Sigmoid colon (tissue), 7 donors: ENCODE data around the gene NEK6. TPM values are rescaled to one million over a fixed set of nuclear protein-coding genes. Genes with fewer than 3 reads are reported as not detected.

Source experiments
- DNase-seq: peaks from one replicate; pipeline ENCODE4 v3.0.0-alpha.2; 2019
- H3K27ac ChIP-seq, 4 donors: fragments of 200-600 bp; sonication (generic); one replicate each; pipeline ENCODE4 v1.5.1; 2016 to 2019; ENCODE audit warnings: mild to moderate bottlenecking in 1 of 4
- H3K27me3 ChIP-seq, 3 donors: fragments of 200-600 bp; sonication (generic); one replicate each; pipeline ENCODE4 v1.5.1; 2019; ENCODE audit warnings: mild to moderate bottlenecking in 1 of 3
- H3K36me3 ChIP-seq, 4 donors: fragments of 200-600 bp; sonication (generic); one replicate each; pipeline ENCODE4 v1.5.1; 2016 to 2019
- H3K4me1 ChIP-seq, 4 donors: fragments of 200-600 bp; sonication (generic); one replicate each; pipeline ENCODE4 v1.5.1; 2017 to 2019
- H3K4me3 ChIP-seq, 4 donors: fragments of 200-600 bp; sonication (generic); one replicate each; pipeline ENCODE4 v1.5.1; 2017 to 2019; ENCODE audit warnings: mild to moderate bottlenecking in 2 of 4, moderate library complexity in 1 of 4
- H3K9me3 ChIP-seq, 4 donors: fragments of 200-600 bp in 3 of 4; sonication (generic) in 3 of 4; one replicate each; pipeline versions ENCODE4 v1.5.1 to v1.6.1; 2013 to 2019
- CTCF ChIP-seq, 4 experiments: fragments of 450-650 bp in 3 of 4; fragments of 200-600 bp in 1 of 4; IDR thresholded peaks; one replicate each; pipeline ENCODE4 v1.5.1; 2016 to 2019; ENCODE audit warnings: antibody characterized with exemption in 4 of 4, mild to moderate bottlenecking in 3 of 4, moderate library complexity in 2 of 4
- EP300 ChIP-seq, 4 donors: sonication (generic); formaldehyde crosslinking; IDR thresholded peaks; one replicate each; pipeline ENCODE4 v1.6.1; 2017; ENCODE audit warnings: antibody characterized with exemption in 4 of 4
- POLR2A ChIP-seq, 2 donors: fragments of 450-650 bp; IDR thresholded peaks; one replicate each; pipeline ENCODE4 v1.6.1; 2016; ENCODE audit warnings: antibody characterized with exemption in 2 of 2, mild to moderate bottlenecking in 2 of 2, moderate library complexity in 2 of 2
- POLR2AphosphoS5 ChIP-seq, 4 donors: sonication (generic); formaldehyde crosslinking; IDR thresholded peaks; one replicate each; pipeline ENCODE4 v1.6.1; 2017; ENCODE audit warnings: antibody characterized with exemption in 4 of 4
- WGBS, 2 donors: extraction: QIAGEN DNeasy Blood & Tissue Kit; methylation state at CpG; one replicate each; pipeline ENCODE4 v1.1.7; 2013; 5-methylcytosine and 5-hydroxymethylcytosine counted together
- intact Hi-C: fragments of 100-400 bp; cut with DNase I; formaldehyde crosslinking; loops from one replicate; pipeline ENCODE4 v1.15.1; 2023
- polyA plus RNA-seq, 3 donors: library from polyadenylated mRNA; stranded (reverse); fragments of 200-250 nt; gene quantifications; one replicate each; pipeline ENCODE4 v1.2.3, GENCODE V29; 2013
- total RNA-seq, 4 donors: library from RNA; depleted of rRNA; stranded (reverse); fragments of >200 nt; gene quantifications; one replicate each; pipeline ENCODE4 v1.1.0, GENCODE V29; 2016
- donor health status: healthy with polysubstance abuse.
- donor health status: Bipolar disorder and iron deficiency.
- donor health status: healthy.

Gene NEK6
- total and polyA plus RNA-seq, 7 donors = 8.2 to 36.2 (median 18.7) TPM

GRCh38 chr9:124392254-124392870 lies 134.6 kb downstream of the NEK6 start:
- H3K4me1 ChIP-seq = peaks cover 0 to 58% (median 38%) of the 10 kb centered on the region in 4 donors
- no peak overlapping the region for H3K4me3 ChIP-seq
- peaks cover 0 to 14% (median 0%) of the 10 kb centered on the region in 4 donors for H3K36me3 ChIP-seq
- intact Hi-C loops = loop anchor here (10.0 kb wide), 1 partner anchor 268 kb away; no protein-coding TSS in a partner anchor
- H3K9me3 ChIP-seq = no peaks in the 10 kb centered on the region
- WGBS, 2 donors = 91 to 92% methylated on average over 12 of the region's 12 CpGs
- no peak for DNase-seq
- H3K27me3 ChIP-seq = no peaks in the 10 kb centered on the region
- no peak overlapping the region for H3K27ac ChIP-seq
- TF ChIP-seq POLR2A (IDR thresholded peaks at IDR 0.05) = no peak
- TF ChIP-seq POLR2AphosphoS5 (IDR thresholded peaks at IDR 0.05) = no peak
- TF ChIP-seq EP300 (IDR thresholded peaks at IDR 0.05) = no peak
- TF ChIP-seq CTCF (IDR thresholded peaks at IDR 0.05) = no peak

GRCh38 chr9:124392871-124393460 lies 135.2 kb downstream of the NEK6 start:
- no peaks in the 10 kb centered on the region for H3K9me3 ChIP-seq
- 80 to 82% methylated on average over 9 of the region's 9 CpGs for WGBS, 2 donors
- TF ChIP-seq POLR2AphosphoS5 (IDR thresholded peaks at IDR 0.05) (no peak), EP300 (IDR thresholded peaks at IDR 0.05) (no peak), POLR2A (IDR thresholded peaks at IDR 0.05) (no peak)
- DNase-seq = no peak
- H3K27me3 ChIP-seq = no peaks in the 10 kb centered on the region
- H3K4me3 ChIP-seq = no peak overlapping the region
- intact Hi-C loops = loop anchor here (10.0 kb wide), 1 partner anchor 268 kb away; no protein-coding TSS in a partner anchor
- peaks cover 0 to 58% (median 37%) of the 10 kb centered on the region in 4 donors for H3K4me1 ChIP-seq
- no peak overlapping the region for H3K27ac ChIP-seq
- peaks cover 0 to 16% (median 0%) of the 10 kb centered on the region in 4 donors for H3K36me3 ChIP-seq

- H3K27ac ChIP-seq = no peak overlapping the region
- H3K36me3 ChIP-seq = peaks cover 0 to 16% (median 0%) of the 10 kb centered on the region in 4 donors
- no peaks in the 10 kb centered on the region for H3K27me3 ChIP-seq
- WGBS, 2 donors = 53 to 62% methylated on average over 2 of the region's 2 CpGs
- H3K4me1 ChIP-seq = peaks cover 0 to 49% (median 31%) of the 10 kb centered on the region in 4 donors
- no peak overlapping the region for H3K4me3 ChIP-seq
- intact Hi-C loops = loop anchor here (10.0 kb wide), 1 partner anchor 269 kb away; no protein-coding TSS in a partner anchor
- no peak for DNase-seq
- H3K9me3 ChIP-seq = no peaks in the 10 kb centered on the region
- TF ChIP-seq EP300 (IDR thresholded peaks at IDR 0.05) (no peak), CTCF (IDR thresholded peaks at IDR 0.05) (no peak), POLR2A (IDR thresholded peaks at IDR 0.05) (no peak), POLR2AphosphoS5 (IDR thresholded peaks at IDR 0.05) (no peak)
These were observed 136.4 kb downstream of the NEK6 start for GRCh38 chr9:124394167-124394566.

- peaks cover 0 to 49% (median 31%) of the 10 kb centered on the region in 4 donors for H3K4me1 ChIP-seq
- intact Hi-C loops = loop anchor here (10.0 kb wide), 1 partner anchor 270 kb away; no protein-coding TSS in a partner anchor
- no peaks in the 10 kb centered on the region for H3K27me3 ChIP-seq
- no peak overlapping the region for H3K4me3 ChIP-seq
- no peak for DNase-seq
- no peak for TF ChIP-seq CTCF (IDR thresholded peaks at IDR 0.05)
- TF ChIP-seq EP300 (IDR thresholded peaks at IDR 0.05) = no peak
- no peak for TF ChIP-seq POLR2A (IDR thresholded peaks at IDR 0.05)
- no peak for TF ChIP-seq POLR2AphosphoS5 (IDR thresholded peaks at IDR 0.05)
- peaks cover 0 to 16% (median 0%) of the 10 kb centered on the region in 4 donors for H3K36me3 ChIP-seq
- no peaks in the 10 kb centered on the region for H3K9me3 ChIP-seq
- WGBS, 2 donors = 82 to 87% methylated on average over 3 of the region's 3 CpGs
- H3K27ac ChIP-seq = no peak overlapping the region
These were observed 136.8 kb downstream of the NEK6 start for GRCh38 chr9:124394596-124394995.

GRCh38 chr9:124395826-124396225 lies 138.1 kb downstream of the NEK6 start:
- intact Hi-C loops = loop anchor here (10.0 kb wide), 1 partner anchor 271 kb away; no protein-coding TSS in a partner anchor
- no peak for DNase-seq
- H3K4me1 ChIP-seq = peaks cover 0 to 52% (median 30%) of the 10 kb centered on the region in 4 donors
- H3K4me3 ChIP-seq = no peak overlapping the region
- TF ChIP-seq POLR2A (IDR thresholded peaks at IDR 0.05) (no peak), EP300 (IDR thresholded peaks at IDR 0.05) (no peak), CTCF (IDR thresholded peaks at IDR 0.05) (no peak), POLR2AphosphoS5 (IDR thresholded peaks at IDR 0.05) (no peak)
- H3K27me3 ChIP-seq = no peaks in the 10 kb centered on the region
- no peak overlapping the region for H3K27ac ChIP-seq
- H3K9me3 ChIP-seq = no peaks in the 10 kb centered on the region
- 89 to 93% methylated on average over 4 of the region's 4 CpGs for WGBS, 2 donors
- peaks cover 0 to 20% (median 0%) of the 10 kb centered on the region in 4 donors for H3K36me3 ChIP-seq
